Activated T-helper 2 cell treated with anti-CD3 and anti-CD28 coated beads, Interferon-gamma antibody, Interleukin-2, Interleukin-4, amounts not matched to agents 10 μg/mL and 5 μg/mL and 100 μg/mL, durations not matched to agents 14 hours and 24 hours and 36 hours (primary cell): ENCODE data around the gene LEFTY1. TPM values are rescaled to one million over a fixed set of nuclear protein-coding genes. Genes with fewer than 3 reads are reported as not detected.

Experiments
- DNase-seq: peaks from one replicate; pipeline ENCODE4 v3.0.0; 2021; ENCODE audit warnings: low spot score
- H3K27ac Mint-ChIP-seq: one replicate; pipeline ENCODE4 v1.8.0; 2021; ENCODE audit warnings: mixed read lengths
- H3K27me3 Mint-ChIP-seq: one replicate; pipeline ENCODE4 v1.8.0; 2021; ENCODE audit warnings: low read depth, mixed read lengths
- H3K36me3 Mint-ChIP-seq: one replicate; pipeline ENCODE4 v1.8.0; 2021; ENCODE audit warnings: low read depth, mixed read lengths
- H3K4me1 Mint-ChIP-seq: one replicate; pipeline ENCODE4 v1.8.0; 2021; ENCODE audit warnings: low read depth, mixed read lengths
- H3K4me3 Mint-ChIP-seq: one replicate; pipeline ENCODE4 v1.8.0; 2021; ENCODE audit warnings: low read depth, mild to moderate bottlenecking, moderate library complexity, mixed read lengths
- H3K9me3 Mint-ChIP-seq: one replicate; pipeline ENCODE4 v1.8.0; 2021; ENCODE audit warnings: mixed read lengths
- intact Hi-C: fragments of 100-400 bp; cut with micrococcal nuclease; formaldehyde crosslinking; loops from one replicate; pipeline ENCODE4 v1.15.1; 2023
- total RNA-seq: library from RNA; stranded (reverse); gene quantifications from 2 replicates; pipeline ENCODE4 v1.2.3, GENCODE V29; 2022

LEFTY1 gene
- total RNA-seq, 1 donor from 2014 or later, result not detected

- H3K27ac Mint-ChIP-seq, result no peak overlapping the region
- DNase-seq, result no peak
- no peaks in the 10 kb centered on the region for H3K9me3 Mint-ChIP-seq
- H3K4me3 Mint-ChIP-seq, result no peak overlapping the region
- peaks cover 13% of the 10 kb centered on the region for H3K4me1 Mint-ChIP-seq
- peaks cover 54% of the 10 kb centered on the region for H3K36me3 Mint-ChIP-seq
- intact Hi-C loops, result no loop called here
- no peaks in the 10 kb centered on the region for H3K27me3 Mint-ChIP-seq
Observed at GRCh38 chr1:225872075-225872430, 16.9 kb downstream of the LEFTY1 start.

- H3K4me3 Mint-ChIP-seq, result no peak overlapping the region
- intact Hi-C loops, result no loop called here
- H3K36me3 Mint-ChIP-seq, result peaks cover 57% of the 10 kb centered on the region
- H3K27me3 Mint-ChIP-seq, result no peaks in the 10 kb centered on the region
- peaks cover 19% of the 10 kb centered on the region for H3K4me1 Mint-ChIP-seq
- H3K9me3 Mint-ChIP-seq, result no peaks in the 10 kb centered on the region
- no peak overlapping the region for H3K27ac Mint-ChIP-seq
- no peak for DNase-seq
Observed at GRCh38 chr1:225871359-225872074, 17.4 kb downstream of the LEFTY1 start.

- DNase-seq, result no peak
- Mint-ChIP-seq H3K27me3 (no peaks in the 10 kb centered on the region), H3K4me1 (peaks cover 25% of the 10 kb centered on the region), H3K9me3 (no peaks in the 10 kb centered on the region), H3K4me3 (no peak overlapping the region), H3K36me3 (peaks cover 58% of the 10 kb centered on the region), H3K27ac (no peak overlapping the region)
- intact Hi-C loops, result no loop called here
Observed at GRCh38 chr1:225870911-225871310, 18.0 kb downstream of the LEFTY1 start.

GRCh38 chr1:225868631-225869330 lies 20.2 kb downstream of the LEFTY1 start:
- Mint-ChIP-seq H3K27ac (no peak overlapping the region), H3K27me3 (no peaks in the 10 kb centered on the region), H3K36me3 (peaks cover 63% of the 10 kb centered on the region), H3K4me3 (no peak overlapping the region), H3K4me1 (peaks cover 31% of the 10 kb centered on the region), H3K9me3 (no peaks in the 10 kb centered on the region)
- intact Hi-C loops, result loop anchor here (5.0 kb wide), 1 partner anchor 44 kb away; no protein-coding TSS in a partner anchor
- DNase-seq, result no peak

- intact Hi-C loops, result loop anchor here (1.0 to 5.0 kb wide), 3 partner anchors 15 to 45 kb away; partner anchors contain the start of gene TMEM63A
- Mint-ChIP-seq H3K27ac (no peak overlapping the region), H3K4me1 (peaks cover 30% of the 10 kb centered on the region), H3K9me3 (no peaks in the 10 kb centered on the region), H3K27me3 (no peaks in the 10 kb centered on the region), H3K4me3 (peak overlapping the region; percentile 30), H3K36me3 (peaks cover 63% of the 10 kb centered on the region)
- no peak for DNase-seq
Observed at GRCh38 chr1:225866981-225867380, 22.0 kb downstream of the LEFTY1 start.

- H3K4me1 Mint-ChIP-seq, result peaks cover 26% of the 10 kb centered on the region
- peaks cover 60% of the 10 kb centered on the region for H3K36me3 Mint-ChIP-seq
- no peak overlapping the region for H3K27ac Mint-ChIP-seq
- H3K4me3 Mint-ChIP-seq, result peak overlapping the region; percentile 55
- intact Hi-C loops, result loop anchor here (1.0 to 5.0 kb wide), 3 partner anchors 16 to 46 kb away; partner anchors contain the start of gene TMEM63A
- H3K27me3 Mint-ChIP-seq, result no peaks in the 10 kb centered on the region
- peak; percentile 58 for DNase-seq
- no peaks in the 10 kb centered on the region for H3K9me3 Mint-ChIP-seq
Observed at GRCh38 chr1:225866061-225866837, 22.7 kb downstream of the LEFTY1 start.

GRCh38 chr1:225865514-225865913 lies 23.4 kb downstream of the LEFTY1 start:
- no peak overlapping the region for H3K27ac Mint-ChIP-seq
- intact Hi-C loops, result loop anchor here (5.0 kb wide), 1 partner anchor 47 kb away; no protein-coding TSS in a partner anchor
- H3K9me3 Mint-ChIP-seq, result no peaks in the 10 kb centered on the region
- peaks cover 24% of the 10 kb centered on the region for H3K4me1 Mint-ChIP-seq
- H3K4me3 Mint-ChIP-seq, result no peak overlapping the region
- H3K36me3 Mint-ChIP-seq, result peaks cover 53% of the 10 kb centered on the region
- no peak for DNase-seq
- no peaks in the 10 kb centered on the region for H3K27me3 Mint-ChIP-seq

- Mint-ChIP-seq H3K27me3 (no peaks in the 10 kb centered on the region), H3K27ac (no peak overlapping the region), H3K4me3 (no peak overlapping the region), H3K9me3 (no peaks in the 10 kb centered on the region), H3K36me3 (peaks cover 56% of the 10 kb centered on the region), H3K4me1 (peaks cover 24% of the 10 kb centered on the region)
- intact Hi-C loops, result no loop called here
- DNase-seq, result no peak
Observed at GRCh38 chr1:225863167-225863566, 25.8 kb downstream of the LEFTY1 start.

- H3K27ac Mint-ChIP-seq, result no peak overlapping the region
- peaks cover 21% of the 10 kb centered on the region for H3K4me1 Mint-ChIP-seq
- H3K4me3 Mint-ChIP-seq, result no peak overlapping the region
- intact Hi-C loops, result no loop called here
- no peaks in the 10 kb centered on the region for H3K9me3 Mint-ChIP-seq
- no peaks in the 10 kb centered on the region for H3K27me3 Mint-ChIP-seq
- no peak for DNase-seq
- H3K36me3 Mint-ChIP-seq, result peaks cover 54% of the 10 kb centered on the region
Observed at GRCh38 chr1:225862581-225862950, 26.4 kb downstream of the LEFTY1 start.

- no peaks in the 10 kb centered on the region for H3K27me3 Mint-ChIP-seq
- peaks cover 19% of the 10 kb centered on the region for H3K4me1 Mint-ChIP-seq
- H3K9me3 Mint-ChIP-seq, result no peaks in the 10 kb centered on the region
- H3K36me3 Mint-ChIP-seq, result peaks cover 50% of the 10 kb centered on the region
- intact Hi-C loops, result no loop called here
- no peak overlapping the region for H3K4me3 Mint-ChIP-seq
- DNase-seq, result no peak
- H3K27ac Mint-ChIP-seq, result no peak overlapping the region
Observed at GRCh38 chr1:225861834-225862580, 26.9 kb downstream of the LEFTY1 start.

- no peak overlapping the region for H3K27ac Mint-ChIP-seq
- H3K4me1 Mint-ChIP-seq, result peaks cover 9% of the 10 kb centered on the region
- no peaks in the 10 kb centered on the region for H3K9me3 Mint-ChIP-seq
- H3K27me3 Mint-ChIP-seq, result no peaks in the 10 kb centered on the region
- peaks cover 42% of the 10 kb centered on the region for H3K36me3 Mint-ChIP-seq
- intact Hi-C loops, result no loop called here
- DNase-seq, result no peak
- no peak overlapping the region for H3K4me3 Mint-ChIP-seq
Observed at GRCh38 chr1:225860876-225861441, 28.0 kb downstream of the LEFTY1 start.

- Mint-ChIP-seq H3K27ac (no peak overlapping the region), H3K27me3 (no peaks in the 10 kb centered on the region), H3K4me1 (peaks cover 3% of the 10 kb centered on the region), H3K9me3 (no peaks in the 10 kb centered on the region), H3K36me3 (peaks cover 39% of the 10 kb centered on the region), H3K4me3 (no peak overlapping the region)
- intact Hi-C loops, result no loop called here
- DNase-seq, result no peak
Observed at GRCh38 chr1:225860107-225860506, 28.8 kb downstream of the LEFTY1 start.
